HG02852 (cell line): ENCODE results near the gene MYDGF.

ENCODE experiments used
- ATAC-seq: cut with Tn5 transposase; IDR thresholded peaks from one replicate; pipeline ENCODE4 v1.9.1; 2021; ENCODE audit warnings: mild to moderate bottlenecking, moderate library complexity; ENCODE audit not compliant: unreplicated experiment

MYDGF gene

DNA sequence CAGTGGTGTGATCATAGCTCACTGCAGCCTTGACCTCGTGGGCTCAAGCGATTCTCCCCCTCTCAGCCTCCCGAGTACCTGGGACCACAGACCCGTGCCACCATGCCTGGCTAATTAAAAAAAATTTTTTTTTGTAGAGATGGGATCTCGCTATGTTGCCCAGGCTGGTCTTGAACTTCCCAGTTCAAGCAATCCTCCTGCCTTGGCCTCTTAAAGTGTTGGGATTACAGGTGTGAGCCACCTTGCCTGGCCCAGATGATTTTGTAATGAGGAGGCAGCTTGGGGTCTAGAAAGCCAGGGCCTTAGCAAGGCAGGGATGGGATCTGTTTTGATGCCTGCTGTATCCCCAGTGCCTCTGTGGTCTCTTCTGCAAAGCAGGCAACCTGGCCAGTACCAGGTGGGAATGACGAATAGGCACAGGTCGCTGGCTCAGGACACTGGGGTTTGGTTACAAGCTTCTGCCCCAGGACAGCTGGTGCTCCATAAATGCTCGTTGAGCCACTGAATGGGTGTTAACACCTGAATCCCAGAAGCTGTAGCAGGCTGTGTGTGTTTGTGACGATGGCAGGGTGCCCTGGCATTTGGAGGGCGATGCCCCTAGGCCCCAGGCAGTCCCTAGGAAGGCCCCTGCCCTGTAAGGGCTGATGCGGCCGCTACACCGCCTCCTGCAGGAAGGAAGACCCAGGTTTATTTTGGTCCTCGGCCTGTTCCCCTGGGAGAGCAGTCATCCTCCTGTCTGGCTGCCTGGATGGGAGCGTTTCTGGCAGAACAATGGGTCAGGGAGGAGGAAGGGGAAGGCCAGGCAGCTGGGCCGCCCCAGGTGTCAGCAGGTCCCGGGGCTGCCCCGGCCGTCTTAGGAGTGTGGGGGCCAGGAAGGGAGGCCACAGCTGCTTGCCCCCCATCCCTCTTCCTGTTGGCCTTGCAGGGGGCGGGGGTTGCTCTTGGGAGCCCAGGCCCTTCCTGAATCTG is 22.2 kb downstream of the MYDGF start:
- no peak for ATAC-seq

DNA sequence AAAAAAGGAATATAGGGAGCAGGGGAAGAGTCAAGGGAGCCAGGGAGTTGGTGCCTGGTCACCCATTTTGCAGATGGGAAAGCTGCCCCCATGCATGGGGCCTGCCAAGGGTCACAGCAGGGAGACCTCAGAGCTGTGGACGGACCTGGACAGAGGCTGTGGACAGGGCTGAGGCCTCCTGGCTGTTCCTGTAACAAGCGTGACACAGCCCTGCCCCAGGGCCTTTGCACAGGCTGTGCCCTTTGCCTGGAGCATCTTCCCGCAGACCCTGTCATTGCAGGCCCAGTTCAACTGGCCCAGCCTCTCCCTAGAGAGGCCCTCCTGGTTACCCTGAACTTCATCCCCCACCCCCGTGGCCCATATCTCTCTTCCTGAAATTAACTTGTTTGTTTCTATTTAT is 24.4 kb downstream of the MYDGF start:
- ATAC-seq, result no peak

DNA sequence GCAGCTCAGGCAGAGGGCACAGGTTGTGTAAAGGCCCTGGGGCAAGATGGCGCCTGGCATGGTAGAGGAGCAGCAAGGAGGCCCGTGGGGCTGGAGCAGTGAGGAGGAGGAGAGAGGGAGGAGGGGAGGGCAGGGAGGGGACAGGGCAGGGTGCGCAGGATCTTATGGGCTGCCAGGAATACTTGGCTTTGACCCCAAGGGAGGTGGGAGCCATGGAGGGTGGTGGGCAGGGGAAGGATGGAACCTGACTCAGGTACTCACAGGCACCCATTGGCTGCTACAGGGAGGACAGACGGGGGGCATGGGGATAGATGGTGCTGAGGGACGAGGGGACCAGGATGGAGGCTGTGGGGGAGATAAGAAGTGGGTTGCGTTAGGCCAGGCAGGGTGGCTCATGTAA is 27.5 kb downstream of the MYDGF start:
- no peak for ATAC-seq

DNA sequence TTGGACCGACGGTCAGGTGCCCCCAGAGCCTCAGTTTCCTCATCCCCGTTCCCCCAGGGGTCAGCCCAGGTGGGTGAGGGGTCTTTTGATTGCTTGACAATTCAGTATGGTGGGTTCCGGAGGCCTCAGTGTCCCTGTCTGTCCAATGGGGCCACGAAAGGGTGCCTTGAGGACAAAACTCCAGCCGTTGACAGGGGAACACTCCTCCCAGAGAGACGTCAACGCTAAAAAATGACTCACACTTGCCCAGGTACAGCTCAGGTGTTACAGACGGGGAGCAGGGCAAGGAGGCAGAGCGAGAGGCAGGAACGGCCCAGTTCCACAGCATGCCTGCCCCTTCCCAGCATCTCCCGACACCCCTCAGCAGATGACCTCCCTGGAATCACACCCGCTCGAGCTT is 29.0 kb downstream of the MYDGF start:
- ATAC-seq, result no peak

- ATAC-seq, result no peak
Measured at GRCh38 chr19:4640247-4641000, 29.7 kb downstream of the MYDGF start.

- ATAC-seq, result peak; percentile 3
Measured at GRCh38 chr19:4639531-4640246, 30.5 kb downstream of the MYDGF start.

GRCh38 chr19:4638828-4639530 is 31.2 kb downstream of the MYDGF start, which contains the start of gene TNFAIP8L1:
Gene TNFAIP8L1, plus strand, starts transcription at chr19:4639516. Its CDS starts 12,354 bp downstream, at chr19:4651870.
- peak; percentile 76 for ATAC-seq

DNA sequence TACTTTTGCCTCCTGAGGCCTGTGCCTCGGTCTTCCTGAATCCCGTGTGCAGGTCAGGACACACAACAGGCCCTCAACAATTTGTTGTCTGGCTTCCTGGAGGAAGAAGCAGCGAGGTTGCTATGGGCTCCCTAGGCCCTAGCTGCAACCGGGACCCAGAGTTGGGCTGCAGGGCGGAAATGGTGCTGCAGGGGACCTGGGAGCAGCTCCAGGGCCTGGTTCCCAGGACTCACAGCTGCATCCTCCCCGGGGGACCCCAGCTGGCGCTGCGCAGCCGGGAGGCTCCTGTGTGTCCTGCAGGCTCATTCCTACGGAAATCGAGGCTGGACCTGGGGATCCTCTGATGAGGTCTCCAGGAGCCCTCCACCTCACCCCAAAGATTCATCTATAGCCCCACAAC is 31.8 kb downstream of the MYDGF start:
- no peak for ATAC-seq

DNA sequence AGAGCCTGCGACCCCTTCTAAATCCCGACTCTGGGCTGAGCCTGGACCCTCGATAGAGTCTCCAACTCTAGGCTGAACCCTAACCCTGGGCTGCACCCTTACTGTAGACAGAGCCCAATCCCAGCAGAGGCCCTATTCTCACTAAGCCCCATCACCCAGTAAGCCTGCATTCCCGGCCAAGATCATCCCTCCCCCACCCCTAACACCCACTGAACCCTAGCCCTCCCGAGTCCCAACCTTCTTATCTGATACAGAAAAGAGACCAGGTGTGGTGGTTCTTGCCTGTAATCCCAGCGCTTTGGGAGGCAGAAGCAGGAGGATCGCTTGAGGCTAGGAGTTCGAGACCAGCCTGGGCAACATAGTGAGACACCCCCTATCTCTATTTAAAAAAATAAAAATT is 33.4 kb downstream of the MYDGF start:
- ATAC-seq, result no peak

DNA sequence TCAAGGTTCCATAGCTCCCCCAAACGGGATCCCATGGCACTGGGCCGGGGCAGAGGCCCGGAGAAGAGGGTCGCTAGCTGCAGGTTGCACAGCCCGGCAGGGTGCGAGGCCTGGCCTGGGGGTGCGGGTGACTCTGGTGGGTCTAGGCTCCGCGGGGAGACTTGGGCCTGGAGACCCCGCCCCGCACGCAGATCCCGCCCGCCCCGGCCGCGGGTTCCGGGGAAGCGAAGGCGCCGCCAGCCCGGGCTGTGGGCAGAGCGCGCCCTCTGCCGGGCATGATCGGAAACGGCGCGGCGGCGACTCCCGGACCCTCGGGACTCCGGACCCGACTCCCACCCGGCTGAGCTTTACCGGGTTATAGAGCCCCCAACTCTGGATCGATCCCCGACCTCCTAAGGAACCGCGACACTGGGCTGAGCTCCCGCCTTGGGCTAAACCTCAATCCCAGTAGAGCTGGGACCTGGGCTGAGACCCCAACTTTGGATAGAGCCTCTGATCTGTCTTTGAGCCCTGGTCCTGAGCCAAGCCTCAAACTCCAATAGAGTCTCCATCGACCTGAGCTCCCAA is 33.9 kb downstream of the MYDGF start:
- no peak for ATAC-seq

DNA sequence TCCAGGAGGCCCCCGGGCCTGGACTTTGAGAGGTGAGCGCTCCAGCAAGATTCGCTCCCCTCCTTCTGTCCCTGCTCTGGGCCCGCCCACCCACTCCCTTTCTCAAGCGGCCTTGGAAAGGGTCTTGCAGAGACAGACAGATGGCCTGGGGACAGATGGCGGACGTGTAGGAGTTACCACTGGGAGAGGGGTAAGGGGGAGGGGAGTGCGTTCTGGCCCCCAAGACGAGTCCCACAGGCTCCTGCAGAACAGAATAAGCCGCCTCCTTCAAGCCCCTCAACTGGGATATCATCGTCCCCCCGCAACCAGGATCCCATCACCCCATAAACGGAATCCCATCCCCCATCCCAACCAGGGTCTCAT is 34.4 kb downstream of the MYDGF start:
- ATAC-seq, result no peak

GRCh38 chr19:4633140-4633967 is 36.8 kb downstream of the MYDGF start:
- ATAC-seq, result no peak

DNA sequence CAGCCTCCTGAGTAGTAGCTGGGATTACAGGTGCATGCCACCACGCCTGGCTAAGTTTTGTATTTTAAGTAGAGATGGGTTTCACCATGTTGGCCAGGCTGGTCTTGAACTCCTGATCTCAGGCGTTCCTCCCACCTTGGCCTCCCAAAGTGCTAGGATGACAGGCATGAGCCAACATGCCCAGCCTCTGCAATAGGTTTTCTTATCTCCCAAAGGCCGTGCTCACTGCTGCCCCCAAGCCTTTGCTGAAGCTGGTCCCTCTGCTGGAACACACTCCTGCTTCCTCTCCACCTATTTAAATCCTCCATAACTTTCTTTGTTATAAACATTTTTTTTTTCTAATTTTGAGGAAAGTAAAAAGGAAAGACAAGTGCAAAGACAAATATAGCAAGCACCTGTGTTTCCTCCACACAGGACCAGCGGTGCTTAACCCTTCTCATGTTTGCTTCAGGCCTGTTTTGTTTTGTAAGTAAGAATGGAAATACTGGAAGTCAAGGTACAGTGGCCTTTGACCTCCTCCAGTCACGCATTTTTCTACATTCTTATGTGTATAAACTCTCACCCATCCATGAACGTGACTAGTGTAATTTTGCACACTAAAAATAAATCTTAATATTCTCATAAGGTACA is 45.3 kb downstream of the MYDGF start:
- no peak for ATAC-seq

- no peak for ATAC-seq
Measured at GRCh38 chr19:4624301-4624700, 45.8 kb downstream of the MYDGF start.

DNA sequence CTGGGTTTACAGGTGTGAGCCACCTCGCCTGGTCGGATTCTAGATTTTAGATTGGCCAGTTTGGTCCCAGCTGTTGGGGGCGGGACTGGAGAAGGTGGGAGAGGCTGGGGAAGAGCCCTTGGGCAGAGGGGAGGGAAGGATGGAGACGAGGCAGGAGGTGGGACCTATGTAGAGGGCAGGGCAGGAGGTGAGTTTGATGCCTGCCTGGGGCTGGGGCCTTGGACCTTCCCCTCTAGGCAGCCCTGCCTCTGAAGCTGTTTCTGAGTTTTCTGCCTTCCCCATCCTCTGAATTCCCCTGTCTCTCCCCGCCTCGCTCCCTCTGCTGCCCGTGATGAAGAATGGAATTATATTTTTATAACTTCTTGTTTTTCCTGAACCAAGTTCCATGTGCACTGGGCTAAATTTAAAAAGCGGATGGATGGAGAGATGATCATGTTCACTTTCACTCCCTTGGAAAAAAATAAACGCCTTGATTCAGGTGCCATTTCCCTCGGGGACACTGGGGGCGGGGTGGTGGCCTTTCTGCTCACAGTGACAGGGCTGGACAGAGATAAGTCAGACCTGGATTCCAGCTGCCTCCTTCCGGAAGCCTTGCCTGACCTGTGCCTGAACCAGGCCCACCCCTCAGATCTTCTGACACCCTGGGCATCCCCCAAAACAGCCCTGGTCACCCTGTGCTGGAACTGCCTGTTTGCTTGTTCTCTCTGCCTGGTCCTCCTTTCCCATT is 47.3 kb downstream of the MYDGF start:
- no peak for ATAC-seq

GRCh38 chr19:4620675-4621074 is 49.5 kb downstream of the MYDGF start:
- ATAC-seq, result no peak

- no peak for ATAC-seq
Measured at GRCh38 chr19:4619668-4620294, 50.4 kb downstream of the MYDGF start.

- no peak for ATAC-seq
Measured at GRCh38 chr19:4618019-4618418, 52.1 kb downstream of the MYDGF start.
